ENCODE data around the gene PHACTR3.

Gene PHACTR3

DNA sequence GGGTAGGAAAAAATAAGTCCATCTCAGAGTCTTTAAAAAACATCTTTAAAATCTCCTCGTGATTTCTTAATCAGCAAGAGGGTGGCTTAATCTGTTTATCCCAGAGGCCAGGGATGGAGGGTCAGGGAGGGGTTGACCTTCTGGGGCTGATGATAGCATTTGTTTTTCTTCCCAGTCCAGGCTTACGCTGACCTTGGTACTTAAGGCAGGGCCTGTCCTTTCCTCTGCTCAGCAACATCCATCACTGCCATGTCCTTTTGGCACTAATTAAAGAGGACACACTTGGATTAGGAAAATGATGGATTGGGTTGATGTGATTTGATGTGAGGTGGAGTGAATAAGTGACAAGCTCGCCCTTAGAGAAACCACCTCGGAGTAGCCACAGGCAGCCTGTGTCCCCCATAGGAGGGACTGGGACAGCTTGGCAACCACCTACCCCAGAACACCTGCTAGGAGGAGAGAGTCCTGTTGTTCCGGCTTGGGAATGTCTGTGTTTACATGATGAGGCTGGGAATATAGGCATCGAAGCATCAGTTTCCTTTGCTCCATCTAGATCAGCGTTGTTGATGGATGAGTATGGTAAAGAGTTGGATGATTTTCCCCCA, 44.2 kb downstream of the PHACTR3 start:
- no peak for DNase-seq (ENCODE audit: low read depth)

DNA sequence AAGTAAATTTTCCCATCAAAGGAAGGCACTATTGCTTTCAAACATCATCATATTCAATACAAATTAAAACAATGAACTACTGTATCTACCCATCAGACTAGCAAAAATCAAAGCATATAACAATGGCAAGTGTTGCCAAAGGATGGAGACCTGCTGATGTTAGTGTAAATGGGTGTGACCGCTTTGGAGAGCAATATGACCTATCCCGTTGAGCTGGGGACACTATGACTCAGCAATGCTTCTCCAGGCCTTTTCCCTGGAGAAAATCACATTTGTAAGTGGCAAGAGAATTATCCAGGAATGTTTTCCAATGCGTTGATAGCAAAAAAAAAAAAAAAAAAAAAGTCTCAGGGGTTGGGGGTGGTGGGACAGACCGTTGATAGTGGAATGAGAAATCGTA, 46.1 kb downstream of the PHACTR3 start:
- no peak for DNase-seq (ENCODE audit: low read depth)

DNA sequence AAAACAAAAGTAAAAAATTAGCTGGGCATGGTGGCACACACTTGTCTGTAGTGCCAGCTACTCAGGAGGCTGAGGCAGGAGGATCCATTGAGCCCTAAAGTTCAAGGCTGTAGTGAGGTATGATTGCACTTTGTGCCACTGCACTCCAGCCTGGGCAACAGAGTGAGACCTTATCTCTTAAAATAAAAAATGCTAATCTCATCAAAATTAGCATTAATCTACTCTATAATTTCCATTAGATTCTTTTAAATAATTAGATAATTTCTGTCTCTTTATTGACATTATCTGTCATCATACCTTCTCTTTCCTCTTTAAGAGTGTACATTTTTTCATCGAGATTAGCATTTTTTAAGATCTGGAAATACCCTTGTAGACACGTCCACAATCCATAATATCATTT, 48.0 kb downstream of the PHACTR3 start:
- no peak for DNase-seq (ENCODE audit: low read depth)

- DNase-seq (ENCODE audit: low read depth) = no peak
These were observed 52.1 kb downstream of the PHACTR3 start for GRCh38 chr20:59656417-59656816.

DNA sequence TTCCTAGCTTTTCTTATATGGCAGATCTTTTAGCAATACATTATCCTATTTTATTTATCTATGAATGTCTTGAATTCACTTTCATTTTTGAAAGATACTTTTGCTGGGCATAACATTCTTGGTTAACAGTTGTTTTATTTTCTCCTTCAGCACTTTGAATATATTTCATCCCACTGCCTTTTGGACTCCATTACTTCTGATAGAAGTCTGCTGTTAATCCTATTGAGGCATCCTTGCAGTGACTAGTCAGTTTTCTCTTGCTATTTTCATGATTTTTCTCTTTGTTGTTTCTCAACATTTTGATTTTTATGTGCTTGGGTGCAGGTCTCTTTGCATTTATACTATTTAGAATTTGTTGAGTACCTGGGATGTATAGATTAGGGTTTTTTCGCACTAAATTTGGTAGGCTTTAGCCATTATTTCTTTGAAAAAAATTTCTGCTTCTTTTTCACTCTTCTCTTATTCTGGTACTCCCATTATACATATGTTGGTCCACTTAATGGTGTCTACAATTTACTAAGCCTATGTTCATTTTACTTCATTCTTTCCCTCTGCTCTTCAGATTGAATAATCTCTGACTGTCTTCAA, 53.2 kb downstream of the PHACTR3 start:
- DNase-seq (ENCODE audit: low read depth) = no peak

DNA sequence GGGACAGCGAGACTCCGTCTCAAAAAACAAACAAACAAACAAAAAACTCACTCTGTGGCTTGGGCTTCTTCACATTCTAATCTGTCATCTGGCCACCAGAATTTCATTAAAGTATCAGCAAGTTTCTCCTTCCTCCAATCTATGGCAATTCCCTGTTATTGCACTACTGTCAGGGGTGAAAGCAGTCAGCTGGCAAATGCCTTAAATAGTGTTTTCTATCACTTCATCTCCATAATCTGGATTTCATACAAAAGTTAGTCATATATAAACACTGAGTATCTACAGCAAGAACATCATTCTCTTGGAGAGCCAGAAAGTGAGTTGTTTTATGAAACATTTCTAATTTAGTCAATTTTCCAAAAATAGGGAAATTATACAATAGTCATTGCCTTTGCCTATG, 56.1 kb downstream of the PHACTR3 start:
- DNase-seq (ENCODE audit: low read depth) = no peak

DNA sequence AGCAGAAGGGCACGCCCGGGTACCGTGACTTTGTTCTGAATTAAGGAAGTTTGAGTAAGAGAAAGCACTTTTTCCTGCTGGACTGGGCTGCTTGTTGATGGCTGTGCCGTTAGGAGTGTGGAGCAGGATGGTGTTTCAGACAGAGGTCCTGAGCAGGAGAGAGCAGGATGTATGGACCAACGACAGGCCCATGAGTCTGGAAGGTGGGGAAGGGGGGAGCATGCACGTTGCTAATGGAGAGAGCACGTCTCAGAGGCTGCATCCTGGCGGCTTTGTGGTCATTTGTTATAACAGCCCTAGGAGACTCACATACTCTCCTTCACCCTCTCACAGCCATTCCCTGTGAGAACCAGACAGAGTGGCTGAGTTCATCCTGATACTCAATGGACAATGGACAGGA, 56.8 kb downstream of the PHACTR3 start:
- no peak for DNase-seq (ENCODE audit: low read depth)

DNA sequence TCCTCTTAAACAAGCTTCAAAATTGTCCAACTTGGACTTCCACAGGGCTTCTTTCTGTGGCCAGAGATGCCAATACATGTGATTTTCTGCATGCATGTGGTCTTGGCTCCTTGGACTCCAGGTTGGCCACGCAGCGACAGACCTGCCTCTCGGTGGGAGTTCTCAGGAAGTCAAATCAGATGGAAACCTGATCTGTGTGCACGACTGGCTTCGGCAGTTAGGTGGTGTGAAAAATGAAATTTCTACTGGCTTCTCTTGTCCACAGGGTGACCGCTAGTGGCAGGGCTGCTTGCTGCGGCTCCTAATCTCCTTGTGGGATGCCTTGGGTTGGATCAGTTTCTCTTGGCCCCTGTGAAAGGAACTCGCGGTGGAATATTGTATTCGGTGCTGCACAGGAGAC, 57.3 kb downstream of the PHACTR3 start:
- DNase-seq (ENCODE audit: low read depth) = no peak

DNA sequence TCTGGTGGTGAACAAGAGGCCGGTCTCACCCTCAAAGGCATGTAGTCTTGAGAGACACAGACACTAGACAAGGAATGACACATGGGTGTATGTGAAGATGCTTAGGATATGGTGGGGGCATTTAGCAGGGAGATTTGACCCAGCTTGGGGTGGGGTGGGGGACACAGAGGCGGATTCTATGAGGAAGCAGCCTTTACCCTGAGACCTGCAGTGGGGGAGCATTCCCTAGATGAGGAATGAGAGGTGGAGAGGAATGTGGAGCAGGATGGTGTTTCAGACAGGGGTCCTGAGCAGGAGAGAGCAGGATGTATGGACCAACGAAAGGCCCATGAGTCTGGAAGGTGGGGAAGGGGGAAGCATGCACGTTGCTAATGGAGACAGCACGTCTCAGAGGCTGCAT, 57.8 kb downstream of the PHACTR3 start:
- no peak for DNase-seq (ENCODE audit: low read depth)

DNA sequence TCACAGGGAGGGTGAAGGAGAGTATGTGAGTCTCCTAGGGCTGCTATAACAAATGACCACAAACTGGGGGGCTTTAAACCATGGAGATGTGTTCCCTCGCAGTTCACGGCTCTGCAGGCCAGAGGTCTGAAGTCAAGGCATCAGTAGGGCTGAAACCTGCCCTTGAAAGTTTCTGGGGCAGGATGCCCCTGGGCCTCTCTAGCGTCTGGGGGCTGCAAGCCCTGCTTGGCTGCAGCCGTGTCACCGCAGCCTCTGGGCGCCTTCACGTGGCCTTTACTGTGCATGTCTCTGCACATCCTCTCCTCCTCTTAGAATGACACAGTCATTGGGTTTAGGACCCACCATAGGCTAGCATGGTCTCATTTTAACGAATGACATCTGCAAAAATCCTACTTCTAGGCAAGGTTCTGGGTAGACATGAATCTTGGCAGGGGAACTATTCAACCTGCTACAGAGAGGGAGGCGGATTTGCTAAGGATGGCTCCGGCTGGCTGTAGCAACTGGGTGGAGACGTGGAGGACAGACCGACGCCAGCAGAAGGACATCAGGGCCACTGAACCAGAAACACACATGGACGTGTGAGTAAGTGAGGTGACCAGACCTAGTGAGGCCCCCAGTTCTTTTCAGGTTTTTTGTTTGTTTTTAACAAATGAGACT, 58.6 kb downstream of the PHACTR3 start:
- no peak for DNase-seq (ENCODE audit: low read depth)

DNA sequence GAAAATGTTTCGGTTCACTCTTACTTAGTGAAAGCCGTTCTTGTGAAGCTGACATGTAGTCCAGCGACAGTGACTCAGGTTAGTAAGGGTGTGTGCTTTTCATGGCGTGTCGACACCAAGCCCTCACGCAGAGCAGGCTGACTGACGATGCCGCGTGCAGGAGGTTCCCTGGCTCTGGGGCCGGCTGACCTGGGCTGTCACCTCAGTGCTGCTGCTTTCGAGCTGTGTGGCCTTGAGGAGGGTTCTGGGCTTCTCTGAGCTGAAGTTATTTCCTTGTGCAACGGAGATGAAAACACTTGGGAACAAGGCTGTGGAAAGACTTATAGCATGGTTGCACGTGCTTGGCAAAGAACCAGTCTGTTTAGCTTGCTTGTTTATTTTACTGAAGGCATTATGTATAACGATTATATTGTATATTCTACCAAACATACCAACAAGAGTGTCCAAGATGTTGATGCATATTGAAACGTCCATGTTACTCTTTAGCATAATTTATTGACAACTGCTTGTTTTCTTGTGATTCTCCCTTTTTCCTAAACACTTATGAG, 59.2 kb downstream of the PHACTR3 start:
- DNase-seq (ENCODE audit: low read depth) = no peak

DNA sequence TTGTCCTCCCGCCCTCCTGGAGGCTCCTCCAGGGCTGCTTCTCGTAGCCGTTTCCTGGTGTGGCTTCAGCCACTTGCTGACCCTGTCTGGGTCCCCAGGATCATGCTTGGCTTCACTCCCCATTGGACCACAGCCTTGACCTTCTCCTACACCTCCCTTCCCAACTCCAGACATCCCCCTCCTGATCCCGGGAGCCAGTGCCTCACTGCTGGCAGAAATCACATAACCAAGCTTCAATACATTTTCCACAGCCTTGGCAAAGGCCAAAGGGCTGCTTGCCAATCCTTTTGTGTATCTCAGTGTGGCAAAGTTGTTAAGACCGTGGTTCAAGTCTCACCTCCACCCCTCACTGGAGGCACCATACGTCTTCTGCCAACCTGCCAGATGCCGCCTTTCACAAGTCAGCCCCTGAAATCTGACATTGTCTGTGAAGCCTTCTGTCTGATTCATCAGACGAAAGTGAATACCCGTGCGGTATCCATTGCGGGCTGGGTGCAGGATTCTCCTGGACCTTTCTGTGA, 60.1 kb downstream of the PHACTR3 start:
- DNase-seq (ENCODE audit: low read depth) = no peak

DNA sequence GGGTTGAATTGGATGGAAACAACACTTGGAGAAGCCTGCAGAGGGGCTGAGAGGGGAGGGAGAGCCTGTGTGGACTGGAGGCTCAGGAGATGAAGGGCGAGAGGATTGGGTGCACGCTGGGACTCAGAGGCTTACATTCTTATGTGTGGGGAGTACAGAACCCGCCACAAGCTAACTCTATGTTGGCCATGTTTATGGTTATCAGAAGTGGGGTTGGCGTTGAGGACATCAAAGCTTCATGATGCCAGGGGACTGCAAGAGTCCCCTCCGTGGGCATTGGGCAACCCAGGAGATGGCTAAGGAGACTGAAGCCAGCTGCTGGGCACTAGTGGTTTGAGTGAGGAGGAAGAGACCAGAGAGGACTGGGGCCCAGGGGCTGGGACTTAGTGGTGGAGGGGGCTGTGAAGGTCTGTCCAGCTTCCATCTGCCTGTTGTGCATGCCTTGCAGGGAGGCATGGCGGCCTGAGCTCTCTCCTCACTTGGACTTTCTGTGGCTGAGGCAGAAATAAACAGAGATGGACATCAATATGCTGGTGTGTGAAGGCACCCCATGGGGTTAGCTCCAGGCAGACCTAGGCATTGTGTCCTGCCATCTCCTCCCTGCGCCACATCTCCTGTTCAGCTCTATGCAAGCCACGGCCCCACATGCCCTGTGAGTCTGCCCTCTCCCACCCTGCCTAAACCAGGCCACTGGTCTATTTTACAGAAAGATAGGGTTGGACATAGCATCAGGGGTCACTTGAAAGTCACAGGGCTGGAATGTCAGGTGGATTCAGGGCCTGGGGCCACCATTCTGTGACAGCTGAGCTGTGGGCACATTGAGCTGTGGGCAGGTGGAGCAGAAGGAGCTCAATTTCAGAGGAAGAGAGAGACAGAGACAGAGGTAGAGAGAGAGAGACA, 61.6 kb downstream of the PHACTR3 start:
- no peak for DNase-seq (ENCODE audit: low read depth)

GRCh38 chr20:59666586-59666985, 62.2 kb downstream of the PHACTR3 start:
- no peak for DNase-seq (ENCODE audit: low read depth)

- DNase-seq (ENCODE audit: low read depth) = no peak
These were observed 62.8 kb downstream of the PHACTR3 start for GRCh38 chr20:59667131-59667530.

DNA sequence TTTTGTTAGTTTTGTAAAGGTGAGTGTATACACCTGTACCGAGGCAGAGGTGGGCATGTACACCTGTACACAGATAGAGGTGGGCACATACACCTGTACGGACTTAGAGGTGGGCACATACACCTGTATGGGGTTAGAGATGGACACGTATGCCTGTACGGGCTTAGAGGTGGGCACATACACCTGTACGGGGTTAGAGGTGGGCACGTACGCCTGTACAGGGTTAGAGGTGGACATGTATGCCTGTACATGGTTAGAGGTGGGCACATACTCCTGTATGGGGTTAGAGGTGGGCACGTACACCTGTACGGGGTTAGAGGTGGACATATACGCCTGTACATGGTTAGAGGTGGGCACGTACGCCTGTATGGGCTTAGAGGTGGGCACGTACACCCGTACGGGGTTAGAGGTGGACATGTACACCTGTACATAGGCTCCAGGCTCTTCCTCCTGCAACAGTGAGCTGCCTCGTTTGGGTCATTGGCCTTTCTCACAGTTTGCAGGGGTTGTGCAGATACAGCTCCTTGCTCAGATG, 63.7 kb downstream of the PHACTR3 start:
- DNase-seq (ENCODE audit: low read depth) = no peak

DNA sequence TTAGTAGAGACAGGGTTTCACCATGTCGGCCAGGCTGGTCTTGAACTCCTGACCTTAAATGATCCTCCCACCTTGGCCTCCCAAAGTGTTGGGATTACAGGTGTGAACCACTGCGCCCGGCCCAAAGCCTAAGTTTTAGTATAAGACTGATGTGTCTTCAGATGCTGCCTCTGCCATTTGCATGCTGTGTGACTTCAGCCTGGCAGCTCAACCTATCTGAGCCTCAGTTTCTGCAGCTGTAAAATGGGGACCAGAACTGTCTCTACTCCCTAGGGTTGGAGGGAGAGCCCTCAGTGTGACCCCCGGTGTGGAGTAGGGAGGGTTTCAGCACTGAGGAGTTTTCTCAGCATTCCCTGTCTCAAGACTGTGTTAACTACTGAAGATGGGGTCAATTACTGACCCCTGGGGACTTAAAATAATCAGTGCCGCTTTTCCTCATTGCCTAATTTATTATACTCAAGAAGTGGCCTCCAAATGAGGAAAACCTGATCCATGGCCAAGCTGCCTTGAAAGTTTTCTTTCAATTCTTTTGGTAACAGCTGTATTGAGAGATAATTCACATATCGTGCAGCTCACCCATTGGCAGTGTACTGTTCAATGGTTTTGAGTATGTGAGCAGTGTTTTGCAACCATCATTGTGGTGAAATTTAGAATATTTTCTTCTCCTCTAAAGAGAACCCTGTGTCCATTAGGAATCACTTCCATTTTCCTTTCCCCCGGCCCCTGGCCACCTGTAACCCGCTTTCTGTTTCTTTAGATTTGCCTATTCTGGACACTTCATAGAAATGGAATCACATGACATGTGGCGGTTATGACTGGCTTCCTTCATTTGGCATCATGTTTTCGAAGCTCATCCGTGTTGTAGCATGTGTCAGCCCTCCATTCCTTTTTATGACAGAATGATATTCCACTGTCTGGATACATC, 64.8 kb downstream of the PHACTR3 start:
- no peak for DNase-seq (ENCODE audit: low read depth)

DNA sequence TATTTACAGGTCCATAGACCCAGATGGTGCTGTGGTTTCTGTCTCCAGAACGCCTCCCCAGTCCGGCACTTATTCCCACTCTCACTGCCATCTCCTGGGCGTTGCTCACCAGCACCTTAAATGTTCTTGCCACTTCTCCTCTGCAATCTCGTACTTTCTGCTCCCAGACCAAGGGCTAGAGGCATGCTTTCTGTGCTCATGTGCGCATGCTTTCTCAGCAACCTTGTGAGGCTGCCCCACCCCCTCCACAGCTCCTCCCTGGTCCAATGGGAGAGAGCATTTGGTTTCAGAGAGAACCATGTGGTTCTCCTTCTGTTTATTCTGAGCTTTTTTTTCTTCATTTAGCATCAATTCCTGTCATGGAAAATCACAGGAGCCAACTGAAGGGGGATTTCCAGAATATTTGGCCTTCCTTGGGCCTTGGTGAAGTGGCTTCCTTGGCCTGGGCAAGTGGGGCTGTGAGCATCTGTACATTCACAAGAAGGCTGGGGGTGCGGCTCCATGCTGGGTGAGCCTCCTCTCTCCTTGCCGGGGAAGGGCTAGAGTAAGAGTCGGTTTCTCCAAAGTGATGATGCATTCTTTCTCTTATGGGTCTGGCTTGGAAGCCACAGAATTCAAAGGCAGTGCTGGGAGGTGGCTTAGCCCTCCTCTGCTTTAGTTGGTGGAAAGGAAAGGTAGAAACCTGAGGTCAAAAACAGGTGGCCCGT, 66.6 kb downstream of the PHACTR3 start:
- DNase-seq (ENCODE audit: low read depth) = no peak

GRCh38 chr20:59671661-59672471, 67.5 kb downstream of the PHACTR3 start:
- DNase-seq (ENCODE audit: low read depth) = no peak
